ENCODE measurements around the gene RAD51B.

RAD51B gene

DNA sequence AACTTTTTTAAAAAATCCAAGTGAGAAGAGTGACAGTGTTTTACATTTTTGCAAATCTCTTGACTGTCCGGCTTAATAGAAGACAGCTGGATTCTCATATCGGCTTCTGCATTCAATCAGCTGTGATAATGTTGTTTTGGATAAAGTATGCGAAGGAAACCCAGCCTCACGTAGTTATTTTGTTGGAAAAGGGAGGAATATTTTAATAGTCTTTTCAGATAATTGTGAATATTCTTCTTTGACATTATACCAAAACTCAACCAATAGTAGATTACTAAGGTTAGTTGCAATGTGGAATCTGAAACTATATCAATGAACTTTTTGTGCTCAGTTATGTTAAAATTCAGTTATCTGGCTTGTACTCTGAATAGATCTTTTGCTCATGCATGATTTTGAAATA is 696.8 kb downstream of the RAD51B start:
- DNase-seq (ENCODE audit: low read depth in 1 of 2, low spot score in 1 of 2): no peak

DNA sequence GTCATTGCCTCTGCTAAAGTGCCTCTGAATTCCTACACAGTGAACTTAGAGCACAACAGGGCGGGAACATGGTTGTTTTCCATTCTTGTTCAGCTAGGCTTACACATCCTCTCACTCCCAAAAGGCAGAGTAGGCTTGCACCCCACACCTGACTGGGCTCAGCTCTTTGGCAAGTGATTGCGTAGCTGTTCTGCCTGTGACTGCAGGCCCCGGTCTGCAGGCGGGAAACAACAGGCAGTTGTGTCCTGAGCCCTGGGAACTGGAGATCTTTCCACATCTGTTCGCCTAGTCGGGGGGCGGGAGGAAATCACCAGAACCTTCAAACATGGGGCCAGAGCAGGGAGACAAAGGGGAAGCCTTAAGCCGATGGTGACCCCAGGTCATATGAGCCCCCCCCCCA is 698.6 kb downstream of the RAD51B start:
- DNase-seq (ENCODE audit: low read depth in 1 of 2, low spot score in 1 of 2): no peak

DNA sequence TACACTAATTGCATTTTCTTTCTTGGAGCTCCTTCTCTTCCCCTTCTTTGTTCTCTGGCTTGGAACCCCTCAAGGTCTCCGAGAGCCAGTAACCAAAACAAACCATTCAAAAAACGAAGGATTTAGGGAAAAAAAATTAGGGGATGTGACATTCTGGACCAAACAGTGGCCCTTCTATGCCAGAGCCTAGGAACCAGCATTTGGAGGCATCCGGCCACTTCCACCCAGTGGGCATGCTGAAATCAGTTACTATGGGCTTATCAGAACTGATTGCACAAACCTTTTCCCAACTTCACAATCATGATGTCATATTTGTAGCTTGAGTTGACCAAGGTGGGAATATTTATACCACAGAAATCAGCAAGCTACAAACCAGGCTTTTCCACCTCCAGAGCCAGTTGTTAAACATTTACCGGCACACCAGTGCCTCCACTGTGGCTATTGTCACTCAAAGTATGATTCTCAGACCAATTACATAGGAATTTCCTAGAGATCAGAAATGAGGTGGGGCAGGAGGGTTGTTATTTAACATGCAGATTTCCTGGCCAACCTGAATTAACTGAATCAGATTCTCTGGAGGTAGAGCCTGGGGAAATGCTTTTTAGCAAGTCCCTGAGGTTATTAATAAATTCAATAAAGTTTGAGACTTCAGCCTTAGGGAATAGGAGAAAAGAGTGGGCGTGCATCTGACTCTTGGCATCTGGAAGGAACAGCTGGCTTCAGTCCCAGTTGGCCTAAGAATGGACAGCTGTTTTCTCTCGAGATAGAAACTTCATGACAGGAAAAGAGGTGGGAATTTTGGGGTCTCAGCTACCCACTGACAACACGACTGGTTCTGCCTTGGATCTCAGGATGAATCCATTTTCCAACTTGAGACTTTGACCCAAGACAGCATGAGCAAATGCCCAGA is 699.4 kb downstream of the RAD51B start:
- no peak for DNase-seq (ENCODE audit: low read depth in 1 of 2, low spot score in 1 of 2)

DNA sequence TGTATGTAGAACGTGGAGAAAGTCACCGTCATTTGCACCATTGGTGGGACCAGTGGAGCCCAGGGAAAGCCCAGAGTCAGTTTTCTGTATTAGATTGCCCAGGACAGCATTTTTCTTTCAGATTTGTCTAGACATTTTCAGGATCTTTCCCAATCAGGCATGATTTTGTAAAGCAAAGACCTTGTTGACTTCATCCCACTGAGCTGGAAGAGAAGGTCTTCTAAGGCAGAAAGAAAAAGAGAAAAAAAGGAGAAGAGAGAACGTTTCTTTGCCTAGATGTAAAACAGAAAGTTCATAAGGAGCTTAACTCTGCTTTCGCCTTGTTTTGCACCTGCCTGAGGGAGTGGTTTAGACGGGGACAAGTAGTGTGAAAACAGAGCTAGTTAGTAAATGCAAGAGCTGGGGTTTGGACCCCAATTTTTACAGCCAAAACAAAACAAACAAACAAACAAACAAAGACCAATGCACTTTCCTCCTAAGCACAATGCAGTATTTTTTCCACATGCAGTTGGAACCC is 700.1 kb downstream of the RAD51B start:
- no peak for DNase-seq (ENCODE audit: low read depth in 1 of 2, low spot score in 1 of 2)

DNA sequence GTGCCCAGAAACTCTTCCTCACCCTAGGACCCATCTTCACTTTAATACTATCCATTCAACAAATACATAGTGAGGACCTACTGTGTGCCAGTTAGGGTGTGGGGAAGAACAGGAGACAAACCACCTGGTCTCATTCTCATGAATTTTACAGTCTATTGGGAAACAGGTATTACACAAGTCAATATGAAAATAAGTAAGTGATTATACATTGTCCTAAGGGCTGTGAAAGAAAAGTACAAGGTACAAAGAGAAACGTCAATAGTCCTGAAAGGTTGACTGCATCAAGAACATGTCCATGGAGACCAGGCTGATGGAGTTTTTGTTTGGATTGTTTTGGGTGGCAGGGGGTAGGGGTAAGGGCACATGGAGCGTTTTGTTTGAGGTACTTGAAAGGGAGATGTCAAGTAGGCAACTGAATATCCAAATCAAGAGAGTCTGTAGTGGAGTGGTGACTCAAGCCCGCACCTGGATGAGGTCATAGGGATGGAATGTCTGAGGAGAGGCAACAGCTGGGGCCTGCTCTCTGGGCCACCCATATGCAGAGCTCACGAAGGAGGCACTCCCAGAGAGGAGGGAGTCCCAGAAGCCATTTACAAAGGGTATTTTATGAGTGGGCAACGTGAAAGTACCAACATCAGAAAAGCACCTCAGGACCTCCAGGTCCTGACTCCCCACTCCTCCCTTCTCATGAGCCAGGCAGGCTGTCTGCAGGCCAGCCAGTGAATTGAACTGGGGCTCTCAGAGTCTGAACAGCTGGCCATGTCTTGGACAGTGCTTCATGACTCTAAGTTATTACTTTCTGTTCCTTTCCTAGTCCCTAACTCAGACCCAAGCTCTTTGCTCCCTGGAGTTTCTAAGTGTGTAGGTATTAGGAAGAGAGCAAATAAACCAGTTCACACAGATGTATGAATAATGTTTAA is 701.3 kb downstream of the RAD51B start:
- no peak for DNase-seq (ENCODE audit: low read depth in 1 of 2, low spot score in 1 of 2)

DNA sequence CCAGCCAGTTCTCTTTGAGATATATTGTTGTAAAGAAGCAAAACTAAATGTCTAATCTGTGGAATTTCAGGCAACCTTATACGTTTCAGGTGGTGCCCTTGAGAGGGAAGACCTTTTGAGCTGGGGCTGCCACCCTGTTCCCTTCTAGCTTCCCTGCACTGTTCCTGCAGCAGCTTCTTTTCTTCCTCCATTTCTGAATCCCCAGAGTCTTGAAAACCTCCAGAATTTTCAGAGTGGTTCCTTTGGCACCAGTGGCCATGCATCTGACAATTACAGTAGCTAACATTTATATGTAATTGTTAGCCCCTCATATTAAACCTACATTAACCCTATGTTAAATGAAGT is 702.0 kb downstream of the RAD51B start:
- DNase-seq (ENCODE audit: low read depth in 1 of 2, low spot score in 1 of 2): no peak

DNA sequence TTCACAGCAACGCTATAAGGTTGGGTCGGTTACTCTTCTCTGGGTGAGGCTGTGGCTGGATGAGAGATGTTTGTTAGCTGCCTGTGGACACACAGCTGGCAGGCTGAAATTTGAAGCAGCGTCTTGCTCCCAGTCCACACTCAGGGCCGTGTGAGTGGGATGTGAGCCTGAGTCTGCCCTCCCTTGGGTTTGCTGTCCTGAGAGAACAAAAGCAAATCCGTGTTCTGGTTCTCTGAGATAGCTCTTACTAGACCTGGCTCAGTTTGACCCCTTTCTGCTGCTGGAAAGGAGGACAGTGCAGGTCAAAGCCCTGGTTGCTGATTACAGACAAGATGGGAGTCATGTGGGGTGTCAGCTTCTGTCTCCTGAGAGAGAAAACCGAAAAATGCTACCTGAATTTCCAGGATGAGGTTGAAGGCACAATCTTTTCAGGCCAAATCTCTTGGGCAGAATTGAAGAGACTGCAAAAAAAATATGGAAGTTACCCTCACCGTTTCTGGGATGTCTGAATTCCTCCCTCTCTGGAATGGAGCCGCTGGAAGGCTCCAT is 702.5 kb downstream of the RAD51B start:
- no peak for DNase-seq (ENCODE audit: low read depth in 1 of 2, low spot score in 1 of 2)

DNA sequence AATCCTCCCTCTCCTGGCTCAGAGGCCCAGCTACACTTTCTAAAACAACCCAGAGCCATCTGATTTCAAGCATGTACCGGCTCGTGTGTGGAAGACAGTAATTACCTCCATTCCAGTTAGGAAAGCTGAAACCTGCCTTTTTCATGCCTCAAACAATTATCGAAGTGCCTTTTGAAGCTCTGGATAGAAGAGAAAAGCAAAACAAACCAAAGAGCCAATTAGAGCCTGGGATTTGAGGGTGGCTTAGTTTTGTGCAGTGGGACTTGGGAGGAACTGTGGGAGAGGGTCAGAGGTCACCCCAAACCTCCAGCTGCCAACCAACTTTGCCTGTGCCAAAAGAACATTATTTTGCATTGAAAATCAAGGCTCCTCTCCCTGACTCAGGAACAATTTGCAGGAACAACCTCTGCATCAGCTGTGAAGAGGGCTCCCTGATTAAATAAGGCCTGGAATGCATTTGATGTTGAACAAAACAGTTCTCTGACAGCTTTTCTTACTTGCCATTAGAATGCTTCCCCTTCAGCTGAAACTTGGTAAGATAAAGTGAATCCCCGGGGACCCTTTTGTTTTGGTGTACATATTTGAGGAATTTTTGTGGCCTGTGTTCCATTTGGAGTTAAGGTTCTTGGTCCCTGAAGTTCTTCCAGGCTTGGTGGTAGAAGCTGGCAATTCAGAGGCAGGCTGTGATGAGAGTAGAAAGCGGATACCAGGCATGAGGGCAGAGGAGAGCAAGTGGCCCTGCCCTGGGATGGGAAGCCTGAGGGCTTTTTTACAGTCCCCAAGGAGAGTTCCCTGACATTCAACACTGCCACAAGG is 703.1 kb downstream of the RAD51B start:
- no peak for DNase-seq (ENCODE audit: low read depth in 1 of 2, low spot score in 1 of 2)

DNA sequence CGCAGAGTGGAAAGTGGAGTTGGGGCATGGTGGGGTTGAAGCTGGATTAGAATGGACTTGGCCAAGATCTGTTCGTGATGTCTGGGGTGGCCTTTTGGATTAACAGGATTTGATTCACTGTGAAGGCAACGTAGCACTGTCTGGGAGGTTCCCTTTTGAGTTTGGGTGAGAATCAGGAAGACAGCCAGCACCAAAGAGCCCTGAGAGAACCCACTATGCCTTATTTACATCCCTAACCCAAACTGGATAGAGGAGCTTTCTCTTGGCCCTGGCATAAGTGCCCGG is 703.7 kb downstream of the RAD51B start:
- no peak for DNase-seq (ENCODE audit: low read depth in 1 of 2, low spot score in 1 of 2)

DNA sequence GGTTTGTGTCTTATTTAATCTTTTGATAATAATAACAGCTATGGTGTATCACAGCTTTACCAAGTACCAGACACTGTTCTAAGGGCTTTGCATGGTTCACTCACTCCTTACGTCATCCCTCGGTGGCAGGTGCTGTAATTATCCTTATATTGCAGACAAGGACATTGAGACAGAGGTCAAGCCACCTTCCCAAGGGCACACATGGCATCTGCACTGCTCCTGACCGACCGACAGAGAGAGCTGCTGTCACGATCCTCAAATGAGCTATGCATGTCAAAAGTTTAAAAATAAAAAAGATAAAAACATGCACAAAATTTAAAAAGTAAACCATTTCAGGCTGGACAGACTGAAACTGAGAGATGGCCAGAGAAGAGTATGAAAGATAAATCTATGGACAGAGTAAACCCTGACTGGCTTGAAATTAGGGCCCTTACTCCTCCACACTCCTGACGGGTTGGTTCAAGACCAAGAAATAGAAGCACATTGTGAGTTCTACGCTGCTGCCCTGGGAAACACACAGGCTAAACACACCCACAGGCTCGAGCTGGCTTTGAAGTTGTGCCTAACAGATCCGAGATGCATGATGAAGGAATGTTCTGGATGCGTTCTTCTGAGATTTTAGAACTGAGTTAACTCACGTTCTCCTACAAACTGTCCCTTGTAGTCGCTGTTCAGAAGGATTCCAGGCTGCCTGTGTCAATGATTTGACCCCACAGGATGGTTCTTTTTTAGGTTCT is 704.6 kb downstream of the RAD51B start:
- no peak for DNase-seq (ENCODE audit: low read depth in 1 of 2, low spot score in 1 of 2)

DNA sequence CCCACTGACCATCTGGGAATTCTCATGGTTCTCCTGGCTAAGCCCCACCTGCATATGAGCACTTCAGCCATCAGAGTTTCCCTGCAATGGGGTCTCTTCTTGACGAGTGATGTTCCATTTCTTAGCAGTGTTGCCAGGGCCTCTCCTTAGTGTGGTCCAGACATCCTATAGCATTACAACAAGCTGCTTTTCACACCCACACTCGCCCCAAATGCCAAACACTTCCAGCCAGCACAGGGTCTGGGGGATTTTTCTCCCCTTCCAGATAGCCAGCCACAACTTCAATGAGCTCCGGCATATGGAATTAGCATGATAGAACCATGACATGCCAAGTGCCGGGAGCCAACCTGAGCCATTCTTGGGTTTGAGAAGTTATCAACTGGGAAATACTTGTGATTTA is 705.9 kb downstream of the RAD51B start:
- no peak for DNase-seq (ENCODE audit: low read depth in 1 of 2, low spot score in 1 of 2)

DNA sequence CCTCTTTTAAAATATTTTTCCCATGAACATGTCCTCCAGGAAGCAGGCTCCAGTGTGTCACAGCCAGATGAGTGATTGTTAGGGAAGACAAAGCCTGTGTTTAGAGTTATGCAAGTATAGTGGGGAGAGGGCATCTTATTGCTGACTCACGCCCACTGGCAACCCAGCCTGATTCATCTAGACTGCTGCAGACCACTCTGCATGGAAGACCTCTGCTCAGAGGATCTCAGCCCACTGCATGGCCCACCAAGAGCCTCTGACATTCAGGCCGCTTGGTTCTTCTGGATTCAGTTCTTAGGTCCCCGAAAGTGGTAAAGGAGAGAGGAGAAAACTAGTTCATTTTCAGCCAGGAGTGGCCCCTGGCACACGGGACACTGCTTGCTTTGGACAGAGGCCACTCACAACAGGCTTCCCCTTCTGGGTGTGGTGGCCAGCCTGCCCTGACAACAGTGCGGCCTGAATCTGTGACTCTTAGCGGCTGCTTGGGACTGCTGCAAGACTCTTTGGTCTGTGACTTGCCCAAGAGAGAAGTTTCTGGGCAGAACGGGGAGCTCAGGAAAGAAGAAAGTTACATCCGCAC is 707.0 kb downstream of the RAD51B start:
- no peak for DNase-seq (ENCODE audit: low read depth in 1 of 2, low spot score in 1 of 2)

DNA sequence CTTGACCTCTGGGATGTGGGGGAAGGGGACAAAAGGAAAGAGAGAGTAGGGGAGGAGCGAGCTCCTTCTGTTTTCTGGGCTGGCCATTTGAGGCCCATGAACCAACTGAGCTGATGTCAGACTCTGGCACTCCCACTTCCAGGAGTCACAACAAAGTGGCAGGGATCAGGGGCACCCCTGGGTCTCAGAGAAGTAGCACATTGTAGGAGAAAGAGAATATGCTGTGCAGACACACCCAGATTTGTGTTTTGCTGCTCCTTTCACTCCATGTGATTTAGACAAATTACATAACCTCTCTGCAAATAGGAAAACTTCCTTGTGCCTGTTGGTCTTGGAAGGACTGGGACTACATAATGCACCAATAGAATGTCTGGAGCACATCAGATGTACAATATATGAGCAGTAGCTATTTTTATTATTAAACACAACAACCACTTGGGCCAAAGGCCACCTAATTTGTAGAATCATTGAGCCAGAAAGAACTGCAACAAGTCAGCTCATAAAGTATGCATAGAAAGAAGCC is 707.8 kb downstream of the RAD51B start:
- DNase-seq (ENCODE audit: low read depth in 1 of 2, low spot score in 1 of 2): no peak

DNA sequence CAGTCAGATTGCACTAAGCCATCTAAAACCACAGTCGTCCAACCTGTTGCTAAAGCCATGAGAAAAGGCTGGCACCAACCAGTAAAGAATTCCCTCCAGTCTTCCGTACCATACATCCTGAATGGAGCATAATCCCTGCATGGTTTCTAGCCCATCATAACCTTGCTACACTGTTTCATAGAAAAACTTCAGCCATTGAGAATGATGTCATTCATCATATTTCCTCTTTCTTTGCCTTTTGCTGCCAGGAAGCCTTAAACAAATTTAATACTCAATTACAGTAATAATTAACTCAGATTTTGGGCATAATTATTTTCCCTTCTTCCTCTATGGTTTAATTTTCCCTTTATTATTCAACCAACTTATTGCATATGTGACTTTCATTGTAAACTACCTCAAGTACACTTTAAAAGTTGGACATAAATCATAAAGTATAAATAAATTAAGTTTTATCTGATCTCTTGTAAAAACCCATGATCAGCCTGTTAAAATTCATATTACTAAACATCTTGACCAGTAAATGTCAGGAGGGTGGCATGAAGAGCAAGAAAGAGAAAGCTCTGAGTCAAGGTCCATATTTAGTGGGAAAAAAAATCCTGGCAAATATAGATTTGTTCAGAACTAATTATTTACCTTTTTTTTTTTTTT is 708.6 kb downstream of the RAD51B start:
- DNase-seq (ENCODE audit: low read depth in 1 of 2, low spot score in 1 of 2): no peak

DNA sequence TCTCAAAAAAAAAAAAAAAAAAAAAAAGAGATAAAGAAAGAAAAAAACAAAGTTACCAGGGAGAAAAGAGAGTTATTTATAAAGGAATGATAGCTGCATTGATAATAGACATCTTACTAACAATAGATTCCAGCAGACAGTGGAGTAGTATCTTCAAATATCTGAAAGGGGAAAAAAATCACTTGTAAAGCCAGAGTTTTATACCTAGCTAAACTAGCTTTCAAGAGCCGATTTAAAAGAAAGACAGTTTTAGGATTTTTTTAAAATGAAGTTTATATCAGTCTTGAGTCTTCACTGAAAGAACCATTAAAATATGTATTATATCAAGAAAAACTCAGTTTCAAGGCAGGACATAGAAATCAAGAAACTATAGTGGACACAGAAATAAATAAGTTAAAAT is 710.9 kb downstream of the RAD51B start:
- DNase-seq (ENCODE audit: low read depth in 1 of 2, low spot score in 1 of 2): no peak

DNA sequence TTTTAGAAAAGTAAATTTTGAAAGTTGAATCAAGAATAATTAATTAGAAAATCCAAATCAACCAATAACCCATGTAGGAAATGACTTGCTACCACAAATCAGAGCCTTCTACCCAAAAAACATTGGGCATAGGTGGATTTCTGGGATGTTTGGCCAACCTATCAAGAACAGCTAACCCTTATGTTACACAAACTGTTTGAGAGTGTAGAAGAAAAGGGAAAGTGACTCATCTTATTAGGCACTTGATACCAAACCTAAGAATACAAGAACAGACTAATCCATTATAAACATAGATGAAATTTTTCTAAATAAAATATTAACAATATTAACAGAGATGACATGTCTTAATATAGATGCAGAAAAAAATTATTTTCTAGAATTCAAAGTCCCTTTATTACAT is 712.9 kb downstream of the RAD51B start:
- DNase-seq (ENCODE audit: low read depth in 1 of 2, low spot score in 1 of 2): no peak

DNA sequence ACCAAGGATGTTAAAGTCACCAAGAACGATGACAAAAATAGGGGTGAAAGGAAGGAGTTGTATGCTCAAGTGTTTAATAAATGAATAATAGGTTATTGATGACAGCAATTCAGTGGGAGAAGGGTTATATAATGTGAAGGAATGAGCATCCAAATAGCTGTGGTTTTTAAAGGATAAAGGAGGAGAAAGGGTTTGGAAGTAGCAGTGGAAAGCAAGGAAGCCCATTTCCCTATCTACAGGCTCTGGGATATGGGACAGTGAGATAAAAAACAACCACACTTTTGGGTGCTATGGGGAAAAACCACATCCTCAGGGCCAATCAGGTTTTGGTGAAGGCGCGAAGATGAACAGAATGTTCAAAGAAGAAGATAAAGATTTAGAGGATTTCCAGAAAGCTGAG is 714.7 kb downstream of the RAD51B start:
- DNase-seq (ENCODE audit: low read depth in 1 of 2, low spot score in 1 of 2): no peak

DNA sequence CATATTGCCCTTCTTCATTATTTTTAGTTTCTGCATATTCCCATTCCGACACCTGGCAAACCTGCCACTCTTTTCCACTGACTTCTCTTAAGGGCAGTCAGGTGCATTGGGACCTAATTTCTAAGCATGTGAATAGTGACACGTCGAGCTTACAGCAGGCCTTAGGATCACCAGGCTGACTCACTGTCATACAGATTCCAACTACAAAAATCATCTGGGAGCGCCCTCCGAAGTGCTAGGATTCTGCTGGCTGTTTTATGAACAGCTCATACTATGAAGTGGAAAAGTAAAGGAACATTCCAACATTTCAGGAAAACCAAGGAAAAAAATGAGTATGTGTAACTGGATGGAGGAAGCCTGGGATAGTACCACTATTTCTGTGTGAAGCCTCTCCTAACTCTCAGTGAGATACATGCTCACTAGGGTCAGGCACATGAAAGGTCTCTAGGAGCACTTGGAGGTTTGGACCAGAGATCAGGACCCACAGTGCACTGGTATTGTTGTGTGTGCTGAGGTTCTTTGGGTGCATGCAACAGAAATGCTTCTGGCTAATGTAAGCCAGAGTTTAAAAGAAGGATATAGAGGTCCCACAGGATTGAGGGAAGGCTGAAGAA is 715.9 kb downstream of the RAD51B start:
- no peak for DNase-seq (ENCODE audit: low read depth in 1 of 2, low spot score in 1 of 2)

DNA sequence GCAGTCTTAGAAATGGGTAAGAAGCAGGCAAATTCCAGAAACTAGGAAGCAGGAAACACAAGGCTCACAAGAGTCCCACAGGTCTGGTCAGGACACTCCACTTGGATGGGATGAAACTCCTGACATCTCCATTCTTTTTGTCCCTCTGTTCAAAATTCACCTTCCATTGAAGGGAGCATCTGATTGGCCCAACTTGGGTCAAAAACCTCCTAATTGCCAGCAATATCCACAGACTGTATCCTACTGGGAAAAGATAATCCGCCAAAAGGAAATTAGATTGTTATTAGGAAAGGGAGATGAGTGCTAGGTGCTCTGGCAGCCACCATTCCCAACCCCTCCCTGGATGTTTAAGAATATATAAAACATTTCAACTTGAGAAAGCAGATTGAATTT is 716.4 kb downstream of the RAD51B start:
- no peak for DNase-seq (ENCODE audit: low read depth in 1 of 2, low spot score in 1 of 2)
